Activated T-cell treated with anti-CD3 and anti-CD28 coated beads, Interleukin-2, amount 50 U/mL, for 72 hours (primary cell): Measurements from ENCODE around the gene GBA2. TPM values are rescaled to one million over a fixed set of nuclear protein-coding genes. Genes with fewer than 3 reads are reported as not detected.

ENCODE experiments used
- ATAC-seq, 2 donors: fragments of 150-1000 bp; cut with Tn5 transposase; replicated peaks in 1 of 2; 2 replicates each; pipeline ENCODE4 v1.10.0; 2021; ENCODE audit warnings: moderate library complexity in 2 of 2, mild to moderate bottlenecking in 1 of 2
- DNase-seq, 2 donors: peaks; one replicate each; pipeline ENCODE4 v3.0.0; 2021 to 2022; ENCODE audit warnings: mixed read lengths in 1 of 2
- H3K27ac Mint-ChIP-seq: one replicate; pipeline ENCODE4 v1.8.0; 2022; ENCODE audit warnings: mild to moderate bottlenecking, moderate library complexity, mixed read lengths
- H3K27me3 Mint-ChIP-seq: one replicate; pipeline ENCODE4 v1.8.0; 2022; ENCODE audit warnings: low read depth, mixed read lengths
- H3K36me3 Mint-ChIP-seq, 2 donors: one replicate each; pipeline ENCODE4 v1.8.0; 2022; ENCODE audit warnings: mixed read lengths in 2 of 2, mild to moderate bottlenecking in 1 of 2; ENCODE audit not compliant: insufficient read depth in 2 of 2
- H3K4me1 Mint-ChIP-seq: one replicate; pipeline ENCODE4 v1.8.0; 2022; ENCODE audit warnings: low read depth, mixed read lengths
- H3K4me3 Mint-ChIP-seq, 2 donors: one replicate each; pipeline ENCODE4 v1.8.0; 2022; ENCODE audit warnings: mild to moderate bottlenecking in 2 of 2, mixed read lengths in 2 of 2, moderate library complexity in 2 of 2
- H3K9me3 Mint-ChIP-seq, 2 donors: one replicate each; pipeline ENCODE4 v1.8.0; 2022; ENCODE audit warnings: mixed read lengths in 2 of 2
- total RNA-seq, 2 donors: library from RNA; stranded (reverse); gene quantifications; one replicate each; pipeline ENCODE4 v1.2.3, GENCODE V29; 2022

GBA2 gene
- 10 to 100 TPM; 37.7 to 38.4 TPM for total RNA-seq

GRCh38 chr9:35748858-35749514 lies at the start of gene GBA2, which contains the start of gene RGP1:
GBA2 (minus strand) TSS chr9:35749228; CDS start chr9:35748704, 524 bp downstream.
RGP1 (plus strand) TSS chr9:35749287; CDS start chr9:35749756, 469 bp downstream.
- H3K27ac Mint-ChIP-seq, result peak within 1 kb of the TSS; percentile 89
- DNase-seq, result peak; percentile 83 to 89
- peaks cover 52% of the 10 kb centered on the region for H3K4me1 Mint-ChIP-seq
- no peaks in the 10 kb centered on the region for H3K27me3 Mint-ChIP-seq
- peaks cover 2 to 5% of the 10 kb centered on the region in 2 donors for H3K36me3 Mint-ChIP-seq
- H3K9me3 Mint-ChIP-seq, result no peaks in the 10 kb centered on the region
- peak within 1 kb of the TSS; percentile 97 for H3K4me3 Mint-ChIP-seq
- peak; percentile 90 for ATAC-seq

GRCh38 chr9:35797311-35798109 lies 48.5 kb upstream of the GBA2 start:
- Mint-ChIP-seq H3K4me1 (peaks cover 24% of the 10 kb centered on the region), H3K4me3 (no peak overlapping the region), H3K27ac (no peak overlapping the region), H3K36me3 (no peaks in the 10 kb centered on the region), H3K9me3 (no peaks in the 10 kb centered on the region), H3K27me3 (no peaks in the 10 kb centered on the region)
- DNase-seq (no peak), ATAC-seq (no peak)

- Mint-ChIP-seq H3K9me3 (no peaks in the 10 kb centered on the region), H3K4me1 (peaks cover 24% of the 10 kb centered on the region), H3K36me3 (no peaks in the 10 kb centered on the region), H3K27ac (no peak overlapping the region), H3K4me3 (no peak overlapping the region), H3K27me3 (no peaks in the 10 kb centered on the region)
- ATAC-seq, result no peak
- no peak for DNase-seq
These were observed 46.7 kb upstream of the GBA2 start for GRCh38 chr9:35795695-35796094.

GRCh38 chr9:35793461-35793860 lies 44.4 kb upstream of the GBA2 start:
- no peak for ATAC-seq
- H3K9me3 Mint-ChIP-seq, result no peaks in the 10 kb centered on the region
- H3K4me1 Mint-ChIP-seq, result peaks cover 17% of the 10 kb centered on the region
- H3K27ac Mint-ChIP-seq, result no peak overlapping the region
- no peak overlapping the region for H3K4me3 Mint-ChIP-seq
- no peaks in the 10 kb centered on the region for H3K27me3 Mint-ChIP-seq
- no peaks in the 10 kb centered on the region for H3K36me3 Mint-ChIP-seq
- no peak for DNase-seq

- Mint-ChIP-seq H3K36me3 (no peaks in the 10 kb centered on the region), H3K27ac (no peak overlapping the region), H3K9me3 (no peaks in the 10 kb centered on the region), H3K27me3 (no peaks in the 10 kb centered on the region), H3K4me1 (peaks cover 11% of the 10 kb centered on the region), H3K4me3 (no peak overlapping the region)
- ATAC-seq (no peak), DNase-seq (no peak)
These were observed 43.8 kb upstream of the GBA2 start for GRCh38 chr9:35792826-35793225.

GRCh38 chr9:35792024-35792813 lies 43.2 kb upstream of the GBA2 start:
- ATAC-seq (no peak), DNase-seq (no peak)
- no peak overlapping the region for H3K27ac Mint-ChIP-seq
- no peaks in the 10 kb centered on the region for H3K27me3 Mint-ChIP-seq
- H3K9me3 Mint-ChIP-seq, result no peaks in the 10 kb centered on the region
- peaks cover 5% of the 10 kb centered on the region for H3K4me1 Mint-ChIP-seq
- H3K36me3 Mint-ChIP-seq, result no peaks in the 10 kb centered on the region
- H3K4me3 Mint-ChIP-seq, result no peak overlapping the region

GRCh38 chr9:35791297-35791921 lies 42.4 kb upstream of the GBA2 start, which contains the start of gene NPR2:
NPR2 (plus strand) TSS chr9:35791591; CDS start chr9:35792409, 818 bp downstream.
- ATAC-seq, result no peak
- H3K4me3 Mint-ChIP-seq, result no peak within 1 kb of the TSS
- no peaks in the 10 kb centered on the region for H3K36me3 Mint-ChIP-seq

GRCh38 chr9:35790385-35791296 lies 41.6 kb upstream of the GBA2 start:
- no peak overlapping the region for H3K27ac Mint-ChIP-seq
- peak; percentile 54 to 63 for DNase-seq
- H3K4me3 Mint-ChIP-seq, result no peak overlapping the region
- no peaks in the 10 kb centered on the region for H3K27me3 Mint-ChIP-seq
- no peaks in the 10 kb centered on the region for H3K9me3 Mint-ChIP-seq
- peaks cover 0 to 3% of the 10 kb centered on the region in 2 donors for H3K36me3 Mint-ChIP-seq
- no peaks in the 10 kb centered on the region for H3K4me1 Mint-ChIP-seq
- peak; percentile 82 to 84 for ATAC-seq

More at GRCh38 chr9:35791297-35791921, 42.4 kb upstream of the GBA2 start, which contains the start of gene NPR2:
- no peak for DNase-seq
- no peaks in the 10 kb centered on the region for H3K27me3 Mint-ChIP-seq
- no peak within 1 kb of the TSS for H3K27ac Mint-ChIP-seq
- no peaks in the 10 kb centered on the region for H3K9me3 Mint-ChIP-seq
- H3K4me1 Mint-ChIP-seq, result no peaks in the 10 kb centered on the region

- peaks cover 0 to 3% of the 10 kb centered on the region in 2 donors for H3K36me3 Mint-ChIP-seq
- ATAC-seq (peak in 1 of 2 donors; percentile 19), DNase-seq (no peak)
- no peaks in the 10 kb centered on the region for H3K9me3 Mint-ChIP-seq
- no peak overlapping the region for H3K4me3 Mint-ChIP-seq
- no peak overlapping the region for H3K27ac Mint-ChIP-seq
- H3K4me1 Mint-ChIP-seq, result no peaks in the 10 kb centered on the region
- H3K27me3 Mint-ChIP-seq, result no peaks in the 10 kb centered on the region
These were observed 41.0 kb upstream of the GBA2 start for GRCh38 chr9:35790025-35790384.

GRCh38 chr9:35789541-35789940 lies 40.5 kb upstream of the GBA2 start:
- H3K4me1 Mint-ChIP-seq, result no peaks in the 10 kb centered on the region
- H3K27me3 Mint-ChIP-seq, result no peaks in the 10 kb centered on the region
- peaks cover 0 to 3% of the 10 kb centered on the region in 2 donors for H3K36me3 Mint-ChIP-seq
- ATAC-seq, result no peak
- no peak for DNase-seq
- no peak overlapping the region for H3K27ac Mint-ChIP-seq
- no peak overlapping the region for H3K4me3 Mint-ChIP-seq
- H3K9me3 Mint-ChIP-seq, result no peaks in the 10 kb centered on the region

GRCh38 chr9:35783418-35783817 lies 34.4 kb upstream of the GBA2 start:
- H3K27me3 Mint-ChIP-seq, result no peaks in the 10 kb centered on the region
- no peak for ATAC-seq
- H3K9me3 Mint-ChIP-seq, result no peaks in the 10 kb centered on the region

GRCh38 chr9:35781066-35781465 lies 32.0 kb upstream of the GBA2 start:
- peaks cover 0 to 7% of the 10 kb centered on the region in 2 donors for H3K36me3 Mint-ChIP-seq
- no peaks in the 10 kb centered on the region for H3K9me3 Mint-ChIP-seq
- DNase-seq (no peak), ATAC-seq (no peak)
- H3K27ac Mint-ChIP-seq, result no peak overlapping the region
- H3K4me1 Mint-ChIP-seq, result no peaks in the 10 kb centered on the region
- H3K27me3 Mint-ChIP-seq, result no peaks in the 10 kb centered on the region
- H3K4me3 Mint-ChIP-seq, result no peak overlapping the region

More at GRCh38 chr9:35783418-35783817, 34.4 kb upstream of the GBA2 start:
- H3K27ac Mint-ChIP-seq, result no peak overlapping the region
- no peak overlapping the region for H3K4me3 Mint-ChIP-seq
- no peaks in the 10 kb centered on the region for H3K4me1 Mint-ChIP-seq
- DNase-seq, result no peak
- peaks cover 0 to 10% of the 10 kb centered on the region in 2 donors for H3K36me3 Mint-ChIP-seq
